Activated T-cell treated with anti-CD3 and anti-CD28 coated beads, Interleukin-2, amount 50 U/mL, for 24 hours (primary cell): ENCODE data around the gene PRR14L.
"Not testable (repeated sequence)": the region's sequence is repeated elsewhere in the genome, so short reads cannot be mapped to it uniquely, and the experiment has no call there.

Source experiments
- DNase-seq: peaks from one replicate; pipeline ENCODE4 v3.0.0-alpha.2; 2020
- H3K27ac Mint-ChIP-seq: 2 replicates; pipeline ENCODE4 v1.8.0; 2020; ENCODE audit warnings: mild to moderate bottlenecking, mixed read lengths
- H3K27me3 Mint-ChIP-seq: 2 replicates; pipeline ENCODE4 v1.8.0; 2020; ENCODE audit warnings: mixed read lengths
- H3K36me3 Mint-ChIP-seq: 2 replicates; pipeline ENCODE4 v1.8.0; 2020; ENCODE audit warnings: low read depth, mixed read lengths
- H3K4me1 Mint-ChIP-seq: 2 replicates; pipeline ENCODE4 v1.8.0; 2020; ENCODE audit warnings: low read depth, mixed read lengths
- H3K4me3 Mint-ChIP-seq: 2 replicates; pipeline ENCODE4 v1.8.0; 2020; ENCODE audit warnings: mild to moderate bottlenecking, moderate library complexity, mixed read lengths
- H3K9me3 Mint-ChIP-seq: 2 replicates; pipeline ENCODE4 v1.8.0; 2020; ENCODE audit warnings: mixed read lengths

The PRR14L gene

DNA sequence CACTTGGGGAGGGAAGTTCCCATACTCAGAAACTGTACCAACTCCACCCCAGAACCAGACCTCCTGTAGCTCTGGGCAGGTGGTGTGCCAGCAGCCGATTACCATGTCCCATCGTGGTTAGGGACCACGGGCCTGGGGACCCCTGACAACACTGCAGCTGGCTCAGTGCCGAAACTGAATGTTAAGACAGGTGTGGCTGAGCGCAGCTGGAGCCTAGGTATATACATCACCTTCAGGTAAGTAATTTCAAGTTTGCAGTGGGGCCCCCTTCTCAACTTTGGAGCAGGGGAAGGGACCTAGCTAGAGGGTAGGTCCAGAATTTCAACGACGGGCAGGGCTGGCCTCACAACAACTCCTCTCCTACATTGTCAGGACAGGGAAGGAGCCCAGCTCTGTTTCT, 67.2 kb downstream of the PRR14L start:
- no peaks in the 10 kb centered on the region for H3K27me3 Mint-ChIP-seq
- H3K4me1 Mint-ChIP-seq: peaks cover 2% of the 10 kb centered on the region
- DNase-seq: no peak
- peaks cover 54% of the 10 kb centered on the region for H3K36me3 Mint-ChIP-seq
- H3K9me3 Mint-ChIP-seq: no peaks in the 10 kb centered on the region
- H3K4me3 Mint-ChIP-seq: no peak overlapping the region
- H3K27ac Mint-ChIP-seq: peak overlapping the region; percentile 56

GRCh38 chr22:31681349-31682345, 68.3 kb downstream of the PRR14L start:
- Mint-ChIP-seq H3K36me3 (peaks cover 46% of the 10 kb centered on the region), H3K4me3 (no peak overlapping the region), H3K9me3 (no peaks in the 10 kb centered on the region), H3K27me3 (no peaks in the 10 kb centered on the region), H3K27ac (no peak overlapping the region), H3K4me1 (peaks cover 7% of the 10 kb centered on the region)
- DNase-seq: no peak

GRCh38 chr22:31680861-31681341, 69.0 kb downstream of the PRR14L start:
- peaks cover 41% of the 10 kb centered on the region for H3K36me3 Mint-ChIP-seq
- H3K4me1 Mint-ChIP-seq: peaks cover 14% of the 10 kb centered on the region
- H3K27me3 Mint-ChIP-seq: no peaks in the 10 kb centered on the region
- no peak for DNase-seq
- H3K9me3 Mint-ChIP-seq: no peaks in the 10 kb centered on the region
- no peak overlapping the region for H3K4me3 Mint-ChIP-seq
- H3K27ac Mint-ChIP-seq: no peak overlapping the region

- peaks cover 19% of the 10 kb centered on the region for H3K36me3 Mint-ChIP-seq
- H3K4me3 Mint-ChIP-seq: no peak overlapping the region
- no peaks in the 10 kb centered on the region for H3K27me3 Mint-ChIP-seq
- H3K27ac Mint-ChIP-seq: peak overlapping the region; percentile 75
- H3K4me1 Mint-ChIP-seq: peaks cover 14% of the 10 kb centered on the region
- no peak for DNase-seq
- no peaks in the 10 kb centered on the region for H3K9me3 Mint-ChIP-seq
Observed at GRCh38 chr22:31678748-31679147, 71.2 kb downstream of the PRR14L start.

DNA sequence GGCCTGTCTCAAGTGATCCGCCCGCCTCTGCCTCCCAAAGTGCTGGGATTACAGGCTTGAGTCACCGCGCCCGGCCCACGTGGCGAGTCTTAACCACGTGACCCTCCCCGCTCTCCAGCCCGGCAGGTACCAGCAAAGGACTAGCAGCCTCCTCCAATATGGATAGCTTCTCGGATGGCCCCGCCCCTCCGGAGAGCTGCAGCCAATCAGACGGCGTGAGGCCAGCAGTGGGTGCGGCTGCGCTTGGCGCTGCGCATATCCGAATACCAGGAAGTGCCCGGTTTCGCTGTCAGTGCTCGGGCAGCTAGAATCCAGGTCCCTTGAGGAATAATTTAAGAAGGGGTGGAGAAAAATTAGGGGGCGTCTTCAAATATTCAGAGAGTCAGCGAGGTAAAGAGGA, 73.2 kb downstream of the PRR14L start:
- peak overlapping the region; percentile 82 for H3K4me3 Mint-ChIP-seq
- no peaks in the 10 kb centered on the region for H3K27me3 Mint-ChIP-seq
- no peaks in the 10 kb centered on the region for H3K9me3 Mint-ChIP-seq
- peaks cover under 1% of the 10 kb centered on the region for H3K36me3 Mint-ChIP-seq
- H3K4me1 Mint-ChIP-seq: peaks cover 14% of the 10 kb centered on the region
- DNase-seq: peak; percentile 92
- H3K27ac Mint-ChIP-seq: peak overlapping the region; percentile 92

DNA sequence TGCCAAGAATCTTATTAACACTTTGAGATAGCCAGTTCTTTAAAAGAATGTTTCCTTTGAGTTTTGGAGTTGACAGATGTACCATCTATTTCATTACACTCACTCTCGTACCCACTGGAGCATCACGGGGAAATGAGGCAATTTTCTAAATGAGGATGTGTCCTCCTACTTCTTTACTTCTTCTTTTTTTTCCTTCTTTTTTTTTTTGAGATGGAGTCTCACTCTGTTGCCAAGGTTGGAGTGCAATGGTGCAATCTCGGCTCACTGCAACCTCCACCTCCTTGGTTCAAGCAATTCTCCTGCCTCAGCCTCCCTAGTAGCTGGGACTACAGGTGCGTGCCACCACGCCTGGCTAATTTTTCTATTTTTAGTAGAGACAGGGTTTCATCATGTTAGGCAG, 75.7 kb downstream of the PRR14L start:
- not testable (repeated sequence) for DNase-seq, H3K4me3 Mint-ChIP-seq, H3K9me3 Mint-ChIP-seq, H3K27ac Mint-ChIP-seq, H3K36me3 Mint-ChIP-seq, H3K27me3 Mint-ChIP-seq
- peaks cover 14% of the 10 kb centered on the region for H3K4me1 Mint-ChIP-seq

DNA sequence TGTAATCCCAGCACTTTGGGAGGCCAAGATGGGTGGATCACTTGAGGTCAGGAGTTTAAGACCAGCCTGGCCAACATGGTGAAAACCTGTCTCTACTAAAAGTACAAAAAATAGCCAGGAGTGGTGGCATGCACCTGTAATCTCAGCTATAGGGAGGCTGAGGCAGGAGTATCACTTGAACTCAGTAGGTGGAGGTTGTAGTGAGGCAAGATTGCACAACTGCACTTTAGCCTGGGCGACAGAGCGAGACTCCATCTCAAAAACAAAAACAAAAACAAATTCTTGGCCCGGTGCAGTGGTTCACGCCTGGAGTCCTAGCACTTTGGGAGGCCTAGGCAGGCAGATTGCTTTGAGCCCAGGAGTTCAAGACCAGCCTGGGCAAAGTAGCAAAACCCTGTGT, 81.1 kb downstream of the PRR14L start:
- not testable (repeated sequence) for H3K27ac Mint-ChIP-seq, H3K4me3 Mint-ChIP-seq

GRCh38 chr22:31662668-31663037, 87.3 kb downstream of the PRR14L start:
- H3K27ac Mint-ChIP-seq: peak overlapping the region; percentile 97
- DNase-seq: no peak
- H3K9me3 Mint-ChIP-seq: no peaks in the 10 kb centered on the region
- H3K4me3 Mint-ChIP-seq: peak overlapping the region; percentile 95
- peaks cover 25% of the 10 kb centered on the region for H3K36me3 Mint-ChIP-seq
- H3K4me1 Mint-ChIP-seq: peaks cover 44% of the 10 kb centered on the region
- no peaks in the 10 kb centered on the region for H3K27me3 Mint-ChIP-seq

More for the DNA sequence above, 81.1 kb downstream of the PRR14L start:
- H3K27me3 Mint-ChIP-seq, H3K36me3 Mint-ChIP-seq, H3K4me1 Mint-ChIP-seq, DNase-seq, H3K9me3 Mint-ChIP-seq: not testable (repeated sequence)

DNA sequence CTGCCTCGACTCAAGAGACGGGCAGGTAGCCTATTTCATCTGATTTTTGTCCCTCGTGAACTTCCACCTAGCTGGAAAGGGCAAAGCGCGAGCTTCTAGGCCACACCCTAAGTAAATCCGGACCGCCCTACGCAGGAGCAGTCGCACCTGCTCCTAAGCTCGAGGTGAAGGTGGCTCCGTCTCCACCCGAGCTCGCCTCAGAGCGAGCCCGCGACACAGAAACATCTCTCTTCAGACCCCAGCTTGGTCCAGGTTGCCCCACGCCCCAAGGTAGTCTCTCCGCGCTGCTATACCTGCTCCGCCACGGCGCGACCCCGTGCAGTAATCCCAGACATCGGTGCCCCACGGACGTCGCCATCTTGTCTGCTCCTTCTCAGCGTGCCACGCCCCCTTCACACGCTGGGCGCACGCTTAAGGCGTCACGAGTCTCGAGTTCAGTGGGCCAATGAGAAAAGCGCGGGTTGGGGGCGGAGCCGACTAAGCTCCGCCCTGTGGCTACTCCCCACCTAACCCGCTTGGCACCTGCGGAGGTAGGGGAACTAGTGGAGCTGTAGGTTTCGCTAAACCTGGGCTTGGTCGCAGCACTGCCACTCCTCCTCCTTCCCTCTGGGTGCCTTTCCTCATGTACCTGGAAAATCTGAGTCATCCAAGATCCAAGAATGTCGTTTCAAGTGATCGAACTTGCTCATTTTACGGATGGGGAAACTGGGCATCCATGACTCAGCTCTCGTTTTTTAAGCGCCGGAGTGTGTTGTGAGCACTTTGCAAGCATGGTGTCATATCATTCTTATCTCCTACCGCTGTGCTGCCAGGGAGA, 87.9 kb downstream of the PRR14L start, which contains the start of gene PISD:
Gene PISD (minus strand): TSS at position 365 of the 817 bp plus-strand sequence. CDS start 7 bp downstream, at position 358.
- H3K36me3 Mint-ChIP-seq: peaks cover 25% of the 10 kb centered on the region
- peaks cover 44% of the 10 kb centered on the region for H3K4me1 Mint-ChIP-seq
- peak within 1 kb of the TSS; percentile 95 for H3K4me3 Mint-ChIP-seq
- no peaks in the 10 kb centered on the region for H3K9me3 Mint-ChIP-seq
- no peaks in the 10 kb centered on the region for H3K27me3 Mint-ChIP-seq
- H3K27ac Mint-ChIP-seq: peak within 1 kb of the TSS; percentile 97
- DNase-seq: peak; percentile 98

GRCh38 chr22:31660860-31661341, 89.0 kb downstream of the PRR14L start:
- H3K36me3 Mint-ChIP-seq: peaks cover 27% of the 10 kb centered on the region
- peaks cover 46% of the 10 kb centered on the region for H3K4me1 Mint-ChIP-seq
- peak overlapping the region; percentile 97 for H3K27ac Mint-ChIP-seq
- not testable (repeated sequence) for H3K27me3 Mint-ChIP-seq, H3K9me3 Mint-ChIP-seq
- H3K4me3 Mint-ChIP-seq: peak overlapping the region; percentile 95
- DNase-seq: peak; percentile 59

- Mint-ChIP-seq H3K4me3 (no peak overlapping the region), H3K9me3 (no peaks in the 10 kb centered on the region), H3K27me3 (no peaks in the 10 kb centered on the region), H3K4me1 (peaks cover 45% of the 10 kb centered on the region), H3K36me3 (peaks cover 32% of the 10 kb centered on the region), H3K27ac (peak overlapping the region; percentile 5)
- no peak for DNase-seq
Observed at GRCh38 chr22:31659246-31659645, 90.7 kb downstream of the PRR14L start.

GRCh38 chr22:31654408-31654807, 95.5 kb downstream of the PRR14L start:
- Mint-ChIP-seq H3K4me3 (no peak overlapping the region), H3K4me1 (peaks cover 49% of the 10 kb centered on the region), H3K36me3 (peaks cover 27% of the 10 kb centered on the region), H3K27ac (peak overlapping the region; percentile 27), H3K9me3 (no peaks in the 10 kb centered on the region), H3K27me3 (no peaks in the 10 kb centered on the region)
- no peak for DNase-seq

GRCh38 chr22:31653944-31654343, 96.0 kb downstream of the PRR14L start:
- no peaks in the 10 kb centered on the region for H3K27me3 Mint-ChIP-seq
- no peak for DNase-seq
- no peaks in the 10 kb centered on the region for H3K9me3 Mint-ChIP-seq
- H3K36me3 Mint-ChIP-seq: peaks cover 27% of the 10 kb centered on the region
- peaks cover 48% of the 10 kb centered on the region for H3K4me1 Mint-ChIP-seq
- H3K27ac Mint-ChIP-seq: peak overlapping the region; percentile 27
- no peak overlapping the region for H3K4me3 Mint-ChIP-seq

GRCh38 chr22:31652911-31653684, 96.8 kb downstream of the PRR14L start:
- no peaks in the 10 kb centered on the region for H3K9me3 Mint-ChIP-seq
- no peak overlapping the region for H3K4me3 Mint-ChIP-seq
- no peaks in the 10 kb centered on the region for H3K27me3 Mint-ChIP-seq
- peaks cover 51% of the 10 kb centered on the region for H3K4me1 Mint-ChIP-seq
- DNase-seq: no peak
- peaks cover 32% of the 10 kb centered on the region for H3K36me3 Mint-ChIP-seq
- peak overlapping the region; percentile 44 for H3K27ac Mint-ChIP-seq
